DND-41 (cell line): ENCODE results near the gene IFITM10.

Source experiments
- EZH2 ChIP-seq: IDR thresholded peaks from 3 replicates; pipeline ENCODE4 v1.6.1; 2012; ENCODE audit warnings: borderline replicate concordance, low read depth, mild to moderate bottlenecking, moderate library complexity, low read length, inconsistent platforms; ENCODE audit not compliant: severe bottlenecking
- TF ChIP-seq, protein P1 (sequence below): IDR thresholded peaks from 2 replicates; pipeline ENCODE4 v1.5.1; 2012; ENCODE audit warnings: borderline replicate concordance, low read length, moderate library complexity, mild to moderate bottlenecking; ENCODE audit not compliant: poor library complexity, severe bottlenecking; ENCODE audit errors: extremely low read depth

DNA sequence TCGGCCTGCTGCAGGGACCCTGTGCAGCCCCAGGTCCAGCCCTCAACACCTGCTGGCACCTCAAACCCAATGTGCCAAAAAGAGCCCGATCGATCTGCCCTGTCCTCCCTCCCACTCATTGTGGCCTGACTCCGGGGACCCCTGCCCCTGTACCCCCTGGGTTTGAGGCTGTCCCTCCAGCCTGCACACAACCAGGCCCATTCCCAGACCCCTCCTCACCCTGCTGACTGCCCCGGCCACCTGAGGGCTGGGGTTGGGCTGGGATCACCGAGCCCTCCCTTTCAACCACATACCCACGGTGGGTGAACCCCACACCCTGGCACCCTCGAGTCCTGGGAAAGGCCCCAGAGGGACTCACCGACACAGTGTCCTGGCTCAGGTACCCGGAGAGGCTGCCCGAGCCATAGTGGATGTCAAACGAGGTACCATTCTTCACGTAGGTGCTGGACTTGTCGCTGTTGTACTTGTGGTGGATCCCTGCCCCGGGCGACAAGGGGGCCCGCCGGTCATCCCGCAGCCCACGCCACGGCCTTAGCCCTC lies 8.3 kb upstream of the IFITM10 start:
- TF ChIP-seq, protein P1, sequence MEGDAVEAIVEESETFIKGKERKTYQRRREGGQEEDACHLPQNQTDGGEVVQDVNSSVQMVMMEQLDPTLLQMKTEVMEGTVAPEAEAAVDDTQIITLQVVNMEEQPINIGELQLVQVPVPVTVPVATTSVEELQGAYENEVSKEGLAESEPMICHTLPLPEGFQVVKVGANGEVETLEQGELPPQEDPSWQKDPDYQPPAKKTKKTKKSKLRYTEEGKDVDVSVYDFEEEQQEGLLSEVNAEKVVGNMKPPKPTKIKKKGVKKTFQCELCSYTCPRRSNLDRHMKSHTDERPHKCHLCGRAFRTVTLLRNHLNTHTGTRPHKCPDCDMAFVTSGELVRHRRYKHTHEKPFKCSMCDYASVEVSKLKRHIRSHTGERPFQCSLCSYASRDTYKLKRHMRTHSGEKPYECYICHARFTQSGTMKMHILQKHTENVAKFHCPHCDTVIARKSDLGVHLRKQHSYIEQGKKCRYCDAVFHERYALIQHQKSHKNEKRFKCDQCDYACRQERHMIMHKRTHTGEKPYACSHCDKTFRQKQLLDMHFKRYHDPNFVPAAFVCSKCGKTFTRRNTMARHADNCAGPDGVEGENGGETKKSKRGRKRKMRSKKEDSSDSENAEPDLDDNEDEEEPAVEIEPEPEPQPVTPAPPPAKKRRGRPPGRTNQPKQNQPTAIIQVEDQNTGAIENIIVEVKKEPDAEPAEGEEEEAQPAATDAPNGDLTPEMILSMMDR, result no peak
- TF ChIP-seq EZH2, result no peak
